Ectodermal cell (in vitro differentiated cells): Measurements from ENCODE around the gene OR4D1.
A peak's percentile ranks its signal among the peaks of the same experiment; 100 is the strongest.

Experiments used
- H3K27ac ChIP-seq: 2 replicates; pipeline ENCODE4 v1.7.0; 2013; ENCODE audit warnings: mild to moderate bottlenecking, low read depth, low read length; ENCODE audit not compliant: insufficient read depth, poor library complexity, severe bottlenecking
- H3K27me3 ChIP-seq: 2 replicates; pipeline ENCODE4 v1.7.0; 2013; ENCODE audit warnings: mild to moderate bottlenecking, low read length; ENCODE audit not compliant: insufficient read depth, control insufficient read depth, poor library complexity, severe bottlenecking
- H3K36me3 ChIP-seq: one replicate; pipeline ENCODE4 v1.7.0; 2013; ENCODE audit warnings: low read length; ENCODE audit not compliant: control insufficient read depth, insufficient read depth
- H3K4me1 ChIP-seq: one replicate; pipeline ENCODE4 v1.7.0; 2013; ENCODE audit warnings: low read length; ENCODE audit not compliant: control insufficient read depth, insufficient read depth
- H3K4me3 ChIP-seq: 2 replicates; pipeline ENCODE4 v1.7.0; 2013; ENCODE audit warnings: low read depth, low read length, control low read depth; ENCODE audit not compliant: insufficient read depth
- H3K9me3 ChIP-seq: 2 replicates; pipeline ENCODE4 v1.7.0; 2013; ENCODE audit warnings: mild to moderate bottlenecking, low read length, moderate library complexity; ENCODE audit not compliant: control insufficient read depth
- WGBS, 2 experiments: methylation state at CpG; one replicate each; pipeline ENCODE4 v1.1.7; 2013; ENCODE audit warnings: missing lambda C conversion rate in 2 of 2; 5-methylcytosine and 5-hydroxymethylcytosine counted together

The OR4D1 gene

GRCh38 chr17:58148609-58149008 is 425 bp downstream of the OR4D1 start:
- Histone ChIP-seq H3K27me3 (peaks cover 42% of the 10 kb centered on the region), H3K27ac (no peak overlapping the region), H3K9me3 (no peaks in the 10 kb centered on the region), H3K4me3 (no peak overlapping the region), H3K36me3 (no peaks in the 10 kb centered on the region), H3K4me1 (no peaks in the 10 kb centered on the region)
- WGBS, 2 experiments, result 81 to 92% methylated on average over 3 of the region's 3 CpGs

DNA sequence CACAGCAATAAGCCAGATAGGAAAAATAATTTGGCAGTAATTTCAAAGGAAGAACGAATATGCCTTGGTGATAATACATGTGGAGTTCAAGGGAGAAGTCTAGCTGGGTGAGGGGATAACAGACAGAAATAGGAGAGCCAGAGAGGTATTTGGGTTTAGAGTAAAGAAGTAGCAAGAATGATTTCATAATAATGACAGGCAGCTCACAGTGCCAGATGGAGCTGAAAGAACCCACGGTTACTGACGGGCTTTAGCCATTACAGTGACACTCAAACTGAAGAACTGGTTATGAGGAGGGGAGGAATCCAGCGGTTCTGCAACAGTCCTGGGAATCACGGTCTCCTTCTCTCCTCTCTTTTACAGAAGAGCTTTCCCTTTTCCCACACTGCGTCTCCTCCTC is 2.2 kb downstream of the OR4D1 start:
- no peaks in the 10 kb centered on the region for H3K9me3 ChIP-seq
- 63 to 67% methylated on average over 6 of the region's 6 CpGs for WGBS, 2 experiments
- H3K4me1 ChIP-seq, result no peaks in the 10 kb centered on the region
- H3K4me3 ChIP-seq, result no peak overlapping the region
- H3K27ac ChIP-seq, result no peak overlapping the region
- peaks cover 54% of the 10 kb centered on the region for H3K27me3 ChIP-seq
- no peaks in the 10 kb centered on the region for H3K36me3 ChIP-seq

- 83 to 92% methylated on average over 2 of the region's 2 CpGs for WGBS, 2 experiments
- H3K27me3 ChIP-seq, result peaks cover 77% of the 10 kb centered on the region
- H3K9me3 ChIP-seq, result no peaks in the 10 kb centered on the region
- no peaks in the 10 kb centered on the region for H3K4me1 ChIP-seq
- H3K27ac ChIP-seq, result no peak overlapping the region
- no peak overlapping the region for H3K4me3 ChIP-seq
- H3K36me3 ChIP-seq, result no peaks in the 10 kb centered on the region
Observed at GRCh38 chr17:58153046-58153445, 4.9 kb downstream of the OR4D1 start.

GRCh38 chr17:58153671-58154070 is 5.5 kb downstream of the OR4D1 start:
- H3K27me3 ChIP-seq, result peaks cover 77% of the 10 kb centered on the region
- H3K27ac ChIP-seq, result no peak overlapping the region
- H3K36me3 ChIP-seq, result no peaks in the 10 kb centered on the region
- no peaks in the 10 kb centered on the region for H3K9me3 ChIP-seq
- H3K4me1 ChIP-seq, result no peaks in the 10 kb centered on the region
- no peak overlapping the region for H3K4me3 ChIP-seq

- H3K27me3 ChIP-seq, result peaks cover 69% of the 10 kb centered on the region
- H3K4me3 ChIP-seq, result peak overlapping the region; percentile 50
- WGBS, 2 experiments, result 1% methylated on average over 65 of the region's 65 CpGs
- no peak overlapping the region for H3K27ac ChIP-seq
- no peaks in the 10 kb centered on the region for H3K9me3 ChIP-seq
- H3K4me1 ChIP-seq, result no peaks in the 10 kb centered on the region
- no peaks in the 10 kb centered on the region for H3K36me3 ChIP-seq
Observed at GRCh38 chr17:58156839-58157803, 8.9 kb downstream of the OR4D1 start.

- Histone ChIP-seq H3K27ac (no peak overlapping the region), H3K27me3 (peaks cover 72% of the 10 kb centered on the region), H3K36me3 (no peaks in the 10 kb centered on the region), H3K9me3 (no peaks in the 10 kb centered on the region), H3K4me3 (no peak overlapping the region), H3K4me1 (no peaks in the 10 kb centered on the region)
- WGBS, 2 experiments, result 92% methylated on average over 1 of the region's 2 CpGs; no CpG with 5 or more reads in 1 of the 2 experiments
Observed at GRCh38 chr17:58158181-58158580, 10.0 kb downstream of the OR4D1 start.

GRCh38 chr17:58161566-58161965 is 13.4 kb downstream of the OR4D1 start:
- Histone ChIP-seq H3K4me3 (no peak overlapping the region), H3K9me3 (no peaks in the 10 kb centered on the region), H3K4me1 (no peaks in the 10 kb centered on the region), H3K27ac (no peak overlapping the region), H3K36me3 (no peaks in the 10 kb centered on the region), H3K27me3 (peaks cover 56% of the 10 kb centered on the region)
- 87 to 92% methylated on average over 3 of the region's 3 CpGs for WGBS, 2 experiments

DNA sequence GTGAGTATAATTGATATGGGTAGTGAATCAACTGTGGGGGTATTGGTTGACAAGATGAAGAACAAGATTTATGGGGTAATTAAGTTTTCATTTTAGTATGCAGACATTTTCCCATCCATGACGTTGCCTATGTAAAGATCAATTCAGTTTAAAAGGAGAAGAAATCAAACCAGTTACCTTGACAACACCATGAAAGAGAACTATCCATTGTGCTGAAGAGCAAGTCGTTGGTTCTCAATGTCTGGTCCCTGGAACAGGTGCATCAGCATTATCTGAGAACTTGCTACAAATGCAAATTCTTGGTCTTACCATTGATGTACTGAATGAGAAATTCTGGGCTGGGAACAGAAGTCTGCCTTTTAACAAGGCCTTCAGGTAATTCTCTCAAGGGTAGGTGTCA is 17.8 kb downstream of the OR4D1 start:
- H3K9me3 ChIP-seq, result no peaks in the 10 kb centered on the region
- H3K4me1 ChIP-seq, result no peaks in the 10 kb centered on the region
- peaks cover 34% of the 10 kb centered on the region for H3K27me3 ChIP-seq
- no peaks in the 10 kb centered on the region for H3K36me3 ChIP-seq
- no peak overlapping the region for H3K27ac ChIP-seq
- 22 to 26% methylated on average over 2 of the region's 2 CpGs for WGBS, 2 experiments
- H3K4me3 ChIP-seq, result no peak overlapping the region

DNA sequence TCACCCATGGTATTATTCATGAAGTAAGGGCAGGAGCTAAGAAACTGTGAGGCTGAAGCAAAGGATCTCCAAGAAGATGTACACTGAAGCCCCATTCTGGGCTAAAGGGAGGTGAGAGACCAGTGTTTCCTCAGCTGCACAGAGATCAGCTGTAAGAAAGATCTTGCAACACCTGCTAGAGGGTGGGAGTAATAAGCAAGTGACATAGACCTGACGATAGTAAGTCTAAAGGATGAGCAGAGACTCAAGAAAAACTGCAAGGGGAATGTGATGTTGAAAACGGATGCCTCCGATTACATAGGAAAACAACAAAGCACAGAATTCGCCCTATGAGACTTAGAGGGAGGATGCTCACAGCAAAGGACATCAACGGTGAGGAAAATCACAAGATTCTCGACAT is 18.5 kb downstream of the OR4D1 start, which contains the start of gene OR4D2:
TSS of gene OR4D2 (plus strand) at position 301 of the 400 bp plus-strand sequence. CDS start 2,674 bp downstream, outside the sequence.
- Histone ChIP-seq H3K4me1 (no peaks in the 10 kb centered on the region), H3K9me3 (no peaks in the 10 kb centered on the region), H3K36me3 (no peaks in the 10 kb centered on the region), H3K27ac (no peak within 1 kb of the TSS), H3K4me3 (no peak within 1 kb of the TSS), H3K27me3 (peaks cover 31% of the 10 kb centered on the region)
- WGBS, 2 experiments, result 58 to 68% methylated on average over 6 of the region's 6 CpGs

DNA sequence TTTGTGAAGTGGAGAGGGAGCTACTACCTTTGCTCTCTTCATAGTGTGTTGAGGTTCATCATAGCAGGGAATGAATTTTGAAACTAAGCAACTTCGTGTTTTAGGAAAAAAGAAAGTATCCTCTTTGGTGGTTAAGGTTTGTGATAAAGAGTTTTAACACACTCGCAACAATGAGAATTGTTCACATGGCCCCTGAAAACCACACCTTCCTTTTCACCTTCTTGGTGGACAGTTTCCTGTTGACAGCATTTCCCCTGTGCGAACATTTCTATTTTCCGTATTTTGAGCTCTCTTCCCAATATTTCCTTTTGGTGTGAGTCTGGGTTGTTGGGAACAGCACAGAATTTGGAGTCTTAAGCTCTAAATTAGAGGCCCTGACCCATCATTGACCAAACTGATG is 22.4 kb downstream of the OR4D1 start:
- no peak overlapping the region for H3K4me3 ChIP-seq
- 72 to 76% methylated on average over 4 of the region's 4 CpGs for WGBS, 2 experiments
- peaks cover 17% of the 10 kb centered on the region for H3K27me3 ChIP-seq
- no peaks in the 10 kb centered on the region for H3K36me3 ChIP-seq
- H3K9me3 ChIP-seq, result no peaks in the 10 kb centered on the region
- no peak overlapping the region for H3K27ac ChIP-seq
- H3K4me1 ChIP-seq, result no peaks in the 10 kb centered on the region
